ENCODE data around the gene BRSK2. TPM values are rescaled to one million over a fixed set of nuclear protein-coding genes. Genes with fewer than 3 reads are reported as not detected.
"Not testable (repeated sequence)": the region's sequence is repeated elsewhere in the genome, so short reads cannot be mapped to it uniquely, and the experiment has no call there.

Gene BRSK2
- total RNA-seq (2014; rRNA removed; shearing (Covaris generic)) = not detected in 2 replicates

GRCh38 chr11:1389932-1390568 lies at the start of gene BRSK2:
Gene BRSK2 (plus strand): TSS chr11:1389934. CDS start chr11:1390285, 351 bp downstream.
- H3K36me3 ChIP-seq = no peaks in the 10 kb centered on the region
- H3K4me1 ChIP-seq = no peaks in the 10 kb centered on the region
- no peaks in the 10 kb centered on the region for H3K9me3 ChIP-seq (replicated peaks)
- no peak for DNase-seq
- H3K27ac ChIP-seq = no peak within 1 kb of the TSS
- H3K27me3 ChIP-seq = no peaks in the 10 kb centered on the region
- no peak within 1 kb of the TSS for H3K4me3 ChIP-seq

- no peaks in the 10 kb centered on the region for H3K9me3 ChIP-seq (replicated peaks)
- no peaks in the 10 kb centered on the region for H3K27me3 ChIP-seq
- no peak for DNase-seq
- H3K4me1 ChIP-seq = no peaks in the 10 kb centered on the region
- H3K36me3 ChIP-seq = no peaks in the 10 kb centered on the region
- no peak overlapping the region for H3K4me3 ChIP-seq
- no peak overlapping the region for H3K27ac ChIP-seq
Observed at GRCh38 chr11:1340111-1340510, 49.6 kb upstream of the BRSK2 start.

GRCh38 chr11:1341226-1341625 lies 48.5 kb upstream of the BRSK2 start:
- not testable (repeated sequence) for DNase-seq; H3K27me3 ChIP-seq; H3K9me3 ChIP-seq (replicated peaks); H3K36me3 ChIP-seq; H3K27ac ChIP-seq; H3K4me1 ChIP-seq; H3K4me3 ChIP-seq

DNA sequence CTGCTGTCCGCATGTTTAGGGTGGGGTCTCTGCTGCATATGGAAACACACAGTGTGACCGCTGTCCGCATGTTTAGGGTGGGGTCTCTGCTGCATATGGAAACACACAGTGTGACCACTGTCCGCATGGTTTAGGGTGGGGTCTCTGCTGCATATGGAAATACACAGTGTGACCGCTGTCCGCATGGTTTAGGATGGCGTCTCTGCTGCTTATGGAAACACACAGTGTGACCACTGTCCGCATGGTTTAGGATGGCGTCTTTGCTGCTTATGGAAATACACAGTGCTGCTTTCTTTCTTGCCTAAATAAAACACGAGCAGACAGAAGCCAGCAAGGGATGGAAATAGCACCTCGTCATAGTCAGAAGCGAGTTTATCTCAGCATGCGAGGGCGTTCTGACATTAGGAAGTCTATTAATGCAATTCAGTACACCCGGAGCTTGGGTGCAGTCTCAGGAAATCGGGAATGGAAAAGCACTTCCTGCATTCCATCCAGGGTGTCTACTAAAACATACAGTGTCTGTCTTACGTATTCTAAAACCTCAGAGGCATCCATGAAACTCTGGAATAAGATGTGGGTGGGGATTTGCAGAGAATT lies 47.7 kb upstream of the BRSK2 start:
- Histone ChIP-seq H3K27me3 (no peaks in the 10 kb centered on the region), H3K4me1 (no peaks in the 10 kb centered on the region), H3K4me3 (no peak overlapping the region), H3K27ac (no peak overlapping the region), H3K9me3 (replicated peaks) (no peaks in the 10 kb centered on the region), H3K36me3 (no peaks in the 10 kb centered on the region)
- DNase-seq = no peak

DNA sequence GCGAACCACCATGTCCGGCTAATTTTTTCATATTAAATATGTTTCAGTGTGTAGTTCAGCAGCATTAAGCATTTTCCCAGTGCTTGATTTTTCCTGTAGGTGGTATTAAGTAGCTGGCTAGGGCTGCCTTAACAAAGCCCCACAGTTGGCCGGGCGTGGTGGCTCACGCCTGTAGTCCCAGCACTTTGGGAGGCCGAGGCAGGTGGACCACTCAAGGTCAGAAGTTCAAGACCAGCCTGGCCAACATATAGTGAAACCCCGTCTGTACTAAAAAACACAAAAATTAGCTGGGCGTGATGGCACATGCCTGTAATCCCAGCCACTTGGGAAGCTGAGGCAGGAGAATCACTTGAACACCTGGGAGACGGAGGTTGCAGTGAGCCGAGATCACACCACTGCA lies 46.8 kb upstream of the BRSK2 start:
- Histone ChIP-seq H3K36me3 (no peaks in the 10 kb centered on the region), H3K4me3 (no peak overlapping the region), H3K9me3 (replicated peaks) (no peaks in the 10 kb centered on the region), H3K27ac (no peak overlapping the region), H3K27me3 (no peaks in the 10 kb centered on the region), H3K4me1 (no peaks in the 10 kb centered on the region)
- no peak for DNase-seq

DNA sequence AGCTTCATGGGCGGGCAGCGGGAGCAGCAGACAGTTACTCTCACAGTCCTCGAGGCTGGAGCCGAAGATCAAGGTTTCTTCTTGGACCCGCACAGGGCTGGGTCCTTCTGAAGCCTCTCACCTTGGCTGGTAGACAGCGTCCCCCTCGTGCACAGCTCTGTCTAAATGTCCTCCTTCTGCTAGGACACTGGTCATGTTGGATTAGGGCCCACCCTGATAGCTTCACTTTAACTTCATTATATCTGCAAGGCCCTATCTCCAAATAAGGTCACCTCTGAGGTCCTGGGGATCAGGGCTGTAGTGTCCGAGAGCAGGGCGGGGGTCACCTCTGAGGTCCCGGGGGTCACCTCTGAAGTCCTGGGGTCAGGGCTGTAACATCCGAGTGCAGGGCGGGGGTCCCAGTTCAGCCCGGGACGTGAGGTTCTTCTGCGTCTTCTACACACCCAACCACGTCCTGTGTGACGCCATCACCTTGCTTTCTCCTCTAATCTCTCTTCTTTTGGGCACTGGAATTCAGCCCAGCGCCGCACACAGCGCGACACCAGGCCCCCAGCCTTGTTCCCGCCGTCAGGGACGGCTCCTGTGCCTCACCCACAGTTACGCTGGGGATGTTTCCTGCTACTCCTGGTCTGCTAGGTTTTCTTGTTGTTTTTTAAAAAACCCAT lies 46.2 kb upstream of the BRSK2 start:
- Histone ChIP-seq H3K27me3 (no peaks in the 10 kb centered on the region), H3K4me3 (no peak overlapping the region), H3K9me3 (replicated peaks) (no peaks in the 10 kb centered on the region), H3K27ac (no peak overlapping the region), H3K36me3 (no peaks in the 10 kb centered on the region), H3K4me1 (no peaks in the 10 kb centered on the region)
- DNase-seq = no peak

GRCh38 chr11:1344056-1344635 lies 45.6 kb upstream of the BRSK2 start:
- H3K27ac ChIP-seq = no peak overlapping the region
- DNase-seq = no peak

GRCh38 chr11:1345737-1346513 lies 43.8 kb upstream of the BRSK2 start:
- H3K9me3 ChIP-seq (replicated peaks) = no peaks in the 10 kb centered on the region
- H3K27ac ChIP-seq = no peak overlapping the region
- H3K4me1 ChIP-seq = no peaks in the 10 kb centered on the region
- H3K36me3 ChIP-seq = no peaks in the 10 kb centered on the region
- no peak for DNase-seq
- H3K27me3 ChIP-seq = no peaks in the 10 kb centered on the region
- no peak overlapping the region for H3K4me3 ChIP-seq

More at GRCh38 chr11:1344056-1344635, 45.6 kb upstream of the BRSK2 start:
- H3K9me3 ChIP-seq (replicated peaks) = no peaks in the 10 kb centered on the region
- no peaks in the 10 kb centered on the region for H3K36me3 ChIP-seq
- no peaks in the 10 kb centered on the region for H3K27me3 ChIP-seq
- no peaks in the 10 kb centered on the region for H3K4me1 ChIP-seq
- no peak overlapping the region for H3K4me3 ChIP-seq

- Histone ChIP-seq H3K36me3 (no peaks in the 10 kb centered on the region), H3K27ac (no peak overlapping the region), H3K4me3 (no peak overlapping the region), H3K27me3 (no peaks in the 10 kb centered on the region), H3K9me3 (replicated peaks) (no peaks in the 10 kb centered on the region), H3K4me1 (no peaks in the 10 kb centered on the region)
- DNase-seq = no peak
Observed at GRCh38 chr11:1346669-1347390, 42.9 kb upstream of the BRSK2 start.

DNA sequence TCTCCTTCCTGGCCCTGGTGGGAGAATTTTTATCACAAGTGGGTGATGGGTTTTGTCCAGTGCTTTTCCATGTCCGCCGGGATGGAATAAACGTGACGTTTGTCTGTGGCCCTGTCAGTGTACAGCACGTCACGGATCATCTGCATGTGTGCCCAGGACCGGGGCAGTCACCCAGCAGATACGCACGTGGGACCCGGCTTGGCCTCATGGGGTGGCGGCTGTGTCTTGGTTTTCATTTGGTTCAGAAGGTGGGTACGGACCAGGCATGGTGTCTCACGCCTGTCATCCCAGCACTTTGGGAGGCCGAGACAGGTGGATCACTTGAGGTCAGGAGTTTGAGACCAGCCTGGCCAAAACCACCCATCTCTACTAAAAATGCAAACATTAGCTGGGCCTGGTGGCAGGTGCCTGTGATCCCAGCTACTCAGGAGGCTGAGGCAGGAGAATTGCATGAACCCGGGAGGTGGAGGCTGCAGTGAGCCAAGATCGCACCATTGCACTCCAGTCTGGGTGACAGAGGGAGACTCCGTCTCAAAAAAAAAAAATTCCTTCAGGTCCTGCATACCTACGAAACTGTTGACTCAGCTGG lies 42.2 kb upstream of the BRSK2 start:
- H3K4me1 ChIP-seq; H3K27ac ChIP-seq; DNase-seq; H3K36me3 ChIP-seq; H3K27me3 ChIP-seq; H3K4me3 ChIP-seq; H3K9me3 ChIP-seq (replicated peaks): not testable (repeated sequence)

DNA sequence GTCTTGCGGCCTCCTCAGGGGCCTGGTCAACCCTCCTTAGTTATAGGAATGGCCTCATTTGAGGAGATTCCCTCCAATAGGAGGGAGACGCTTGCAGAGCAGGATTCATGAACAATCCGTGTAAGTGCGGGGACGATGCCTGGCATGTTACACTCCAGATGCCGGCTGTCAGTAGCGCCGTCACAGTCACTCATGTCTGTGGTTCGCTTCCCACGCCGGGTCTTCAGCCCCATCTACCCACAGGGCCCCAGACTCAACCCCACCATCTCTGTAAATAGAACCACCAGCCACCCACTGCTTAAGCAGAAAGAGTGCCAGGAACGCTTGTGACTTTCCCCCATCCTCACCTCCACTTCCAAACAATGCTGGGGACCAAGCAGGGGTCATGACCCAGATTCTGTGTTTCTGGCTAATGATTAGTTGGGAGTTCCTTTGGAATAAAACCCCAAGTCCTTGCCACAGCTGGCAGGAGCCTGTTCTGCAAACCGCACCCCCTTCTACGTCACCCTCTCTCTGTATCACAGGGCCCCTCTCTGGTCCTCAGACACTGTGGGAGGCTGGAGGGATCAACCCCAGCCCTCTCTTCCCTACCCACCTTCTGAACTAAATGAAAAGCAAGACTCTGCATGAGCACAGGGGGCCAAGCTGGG lies 41.5 kb upstream of the BRSK2 start:
- no peaks in the 10 kb centered on the region for H3K4me1 ChIP-seq
- no peaks in the 10 kb centered on the region for H3K27me3 ChIP-seq
- DNase-seq = no peak
- H3K9me3 ChIP-seq (replicated peaks) = no peaks in the 10 kb centered on the region
- no peak overlapping the region for H3K4me3 ChIP-seq
- H3K27ac ChIP-seq = no peak overlapping the region
- no peaks in the 10 kb centered on the region for H3K36me3 ChIP-seq

DNA sequence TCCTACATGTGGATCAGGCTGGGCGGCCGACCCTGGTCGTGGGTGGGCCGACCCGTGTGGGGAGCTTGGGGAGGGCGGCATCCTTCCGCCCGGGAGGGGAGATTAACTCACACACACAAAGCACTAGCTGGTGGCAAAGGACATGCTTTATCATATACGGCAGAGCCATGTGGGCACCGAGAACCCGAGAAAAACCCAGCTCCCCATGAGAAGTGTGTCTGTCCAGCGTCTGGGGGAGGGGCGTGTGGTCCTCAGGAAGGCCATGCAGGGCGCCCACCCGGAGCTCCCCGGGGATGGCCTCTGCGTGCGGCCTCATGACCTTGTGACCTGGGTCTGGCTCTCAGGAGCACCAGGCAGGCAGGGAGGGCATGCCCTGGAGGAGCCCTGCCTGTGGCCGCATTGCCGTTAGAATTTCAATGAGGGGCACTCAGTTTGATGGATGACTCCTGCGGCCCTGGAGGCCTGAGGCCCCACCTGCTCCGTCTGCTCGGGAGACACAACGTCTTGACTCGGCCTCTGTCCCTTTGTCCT lies 40.9 kb upstream of the BRSK2 start:
- Histone ChIP-seq H3K4me3 (no peak overlapping the region), H3K27ac (no peak overlapping the region), H3K36me3 (no peaks in the 10 kb centered on the region), H3K9me3 (replicated peaks) (no peaks in the 10 kb centered on the region), H3K27me3 (no peaks in the 10 kb centered on the region), H3K4me1 (no peaks in the 10 kb centered on the region)
- DNase-seq = no peak

- Histone ChIP-seq H3K36me3 (no peaks in the 10 kb centered on the region), H3K4me1 (no peaks in the 10 kb centered on the region), H3K27me3 (no peaks in the 10 kb centered on the region), H3K4me3 (no peak overlapping the region), H3K9me3 (replicated peaks) (no peaks in the 10 kb centered on the region), H3K27ac (no peak overlapping the region)
- no peak for DNase-seq
Observed at GRCh38 chr11:1349327-1350041, 40.2 kb upstream of the BRSK2 start.
